ENCODE data around the gene SNURF.
"Not testable (repeated sequence)": the region's sequence is repeated elsewhere in the genome, so short reads cannot be mapped to it uniquely, and the experiment has no call there.

Gene SNURF

DNA sequence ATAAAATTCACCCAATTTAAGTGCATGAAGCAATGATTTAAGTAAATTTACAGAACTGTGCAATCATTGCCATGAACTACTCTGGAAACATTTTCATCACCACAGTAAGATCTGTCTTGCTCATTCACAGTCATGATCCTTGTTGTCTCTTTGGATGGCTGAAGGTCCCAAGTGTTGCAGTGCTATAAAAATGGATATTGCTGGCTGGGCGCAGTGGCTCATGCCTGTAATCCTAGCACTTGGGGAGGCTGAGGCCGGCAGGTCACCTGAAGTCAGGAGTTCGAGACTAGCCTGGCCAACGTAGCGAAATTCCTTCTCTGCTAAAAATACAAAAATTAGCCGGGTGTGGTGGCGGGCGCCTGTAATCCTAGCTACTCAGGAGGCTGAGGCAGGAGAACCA is 17.0 kb downstream of the SNURF start:
- DNase-seq: no peak

DNA sequence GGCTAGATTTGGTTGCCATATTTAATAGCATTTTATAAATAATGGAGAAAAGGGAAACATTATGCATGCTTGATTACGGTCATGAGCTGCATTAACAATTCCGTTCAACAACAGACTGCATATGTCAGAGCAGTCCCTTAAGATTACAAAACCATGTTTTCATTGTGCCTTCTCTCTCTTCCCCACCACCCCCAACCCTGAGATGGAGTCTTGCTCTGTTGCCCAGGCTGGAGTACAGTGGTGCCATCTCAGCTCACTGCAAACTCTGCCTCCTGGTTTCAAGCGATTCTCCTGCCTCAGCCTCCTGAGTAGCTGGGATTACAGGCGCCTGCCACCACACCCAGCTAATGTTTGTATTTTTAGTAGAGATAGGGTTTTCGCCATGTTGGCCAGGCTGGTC is 17.9 kb downstream of the SNURF start:
- DNase-seq: not testable (repeated sequence)

DNA sequence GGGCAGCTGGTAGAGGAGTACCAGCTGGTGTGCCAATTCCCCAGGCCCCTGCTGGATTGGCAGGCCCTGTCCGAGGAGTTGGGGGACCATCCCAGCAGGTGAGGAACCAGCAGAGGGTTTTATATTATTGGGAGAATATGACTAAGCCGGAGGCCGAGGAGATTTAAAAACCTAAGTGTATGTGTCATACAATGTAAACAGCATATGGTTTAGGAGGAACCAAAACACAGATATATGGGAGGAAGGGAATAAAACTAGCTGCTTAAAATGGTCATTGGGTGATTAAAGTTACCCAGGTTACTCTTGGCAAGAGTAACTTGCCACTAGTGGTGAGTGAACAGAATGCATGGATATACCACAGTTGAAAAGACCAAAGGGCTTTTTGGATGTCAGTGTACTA is 22.1 kb downstream of the SNURF start:
- DNase-seq: no peak

DNA sequence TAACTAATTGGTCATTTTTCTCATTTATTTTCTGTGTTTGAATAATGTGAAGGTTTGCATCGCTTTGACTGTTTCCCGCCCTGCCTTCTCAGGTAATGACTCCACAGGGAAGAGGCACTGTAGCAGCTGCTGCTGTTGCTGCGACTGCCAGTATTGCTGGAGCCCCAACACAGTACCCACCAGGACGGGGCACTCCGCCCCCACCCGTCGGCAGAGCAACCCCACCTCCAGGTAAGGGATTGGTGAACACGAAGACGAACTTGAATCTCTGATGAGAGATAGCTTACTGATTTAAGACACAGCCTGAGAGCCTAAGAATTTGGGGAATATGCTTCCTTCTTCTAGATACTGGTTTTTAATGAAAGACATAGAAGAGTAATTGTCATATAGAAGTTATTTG is 22.9 kb downstream of the SNURF start:
- DNase-seq: no peak

DNA sequence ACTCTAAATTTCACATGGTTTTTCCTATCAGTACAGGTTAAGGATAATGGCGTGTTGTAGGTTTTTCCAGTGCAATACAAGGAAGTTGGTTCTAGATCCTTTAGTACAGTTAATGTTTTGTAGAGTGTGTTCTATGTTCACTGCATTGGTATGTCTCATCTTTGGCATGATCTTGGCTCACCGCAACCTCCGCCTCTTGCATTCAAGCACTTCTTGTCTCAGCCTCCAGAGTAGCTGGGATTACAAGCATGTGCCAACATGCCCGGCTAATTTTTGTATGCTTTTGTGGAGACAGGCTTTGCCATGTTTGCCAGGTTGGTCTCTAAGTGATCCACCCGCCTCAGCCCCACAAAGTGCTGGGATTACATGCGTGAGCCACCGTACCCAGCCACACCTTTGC is 30.4 kb downstream of the SNURF start:
- DNase-seq: no peak

DNA sequence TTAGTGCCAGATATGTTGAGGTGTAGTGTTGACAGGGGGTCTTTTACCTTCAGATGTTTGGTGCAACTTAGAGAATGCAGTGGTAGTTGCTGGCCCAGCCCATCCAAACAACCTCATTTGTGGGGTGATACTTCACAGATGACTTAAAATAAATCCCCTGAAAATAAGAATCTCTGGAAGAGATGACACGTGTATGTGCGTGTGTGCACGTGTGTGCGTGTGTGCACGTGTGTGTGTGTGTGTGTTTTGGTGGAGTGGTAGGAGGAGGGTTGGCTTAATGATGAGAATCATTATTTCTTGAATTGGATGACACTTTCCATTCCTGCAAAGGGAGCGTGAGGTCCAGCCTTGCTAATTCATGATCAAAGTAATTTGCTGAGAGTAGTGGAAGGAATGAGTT is 31.9 kb downstream of the SNURF start:
- DNase-seq: no peak

Measured in DMS79 treated with DMSO at 0.1 percent for 48 hours (cell line).